Measurements from ENCODE around the gene BCL11B. TPM values are rescaled to one million over a fixed set of nuclear protein-coding genes. Genes with fewer than 3 reads are reported as not detected.

BCL11B gene
- total RNA-seq, 1 experiment from 2014 or later: 0.05 TPM

- no TSS peak for BruUV-seq (replicated peaks)
- TF ChIP-seq CTCF (IDR thresholded peaks at IDR 0.05; ENCODE audit: insufficient read depth in 1 of 2, low read depth in 1 of 2, low read length in 1 of 2, severe bottlenecking in 1 of 2, unreplicated experiment in 1 of 2): no peak
- ChIA-PET POLR2A (no interaction called here), CTCF (no interaction called here)
- no peak overlapping the region for H3K4me3 Mint-ChIP-seq (ENCODE audit: unreplicated experiment)
- Histone ChIP-seq H3K27me3 (replicated peaks; ENCODE audit: control insufficient read depth, insufficient read depth, low read length) (no peaks in the 10 kb centered on the region), H3K4me1 (no peaks in the 10 kb centered on the region), H3K36me3 (ENCODE audit: control insufficient read depth, insufficient read depth, low read length) (no peaks in the 10 kb centered on the region), H3K4me3 (ENCODE audit: low read depth, low read length) (no peak overlapping the region), H3K9me3 (no peaks in the 10 kb centered on the region)
- no peak for DNase-seq
- no peaks in the 10 kb centered on the region for H3K9me3 Mint-ChIP-seq (ENCODE audit: unreplicated experiment)
- H3K27ac Mint-ChIP-seq (ENCODE audit: unreplicated experiment): no peak overlapping the region
- intact Hi-C loops (cut with micrococcal nuclease; ENCODE audit: unreplicated experiment): no loop called here
- no peaks in the 10 kb centered on the region for H3K4me1 Mint-ChIP-seq (ENCODE audit: low read depth, unreplicated experiment)
- H3K36me3 Mint-ChIP-seq (ENCODE audit: insufficient read depth, unreplicated experiment): no peaks in the 10 kb centered on the region
- H3K27me3 Mint-ChIP-seq (ENCODE audit: insufficient read depth, unreplicated experiment): no peaks in the 10 kb centered on the region
Measured at GRCh38 chr14:99191395-99192027, 80.5 kb downstream of the BCL11B start.

- Histone ChIP-seq H3K27me3 (replicated peaks; ENCODE audit: control insufficient read depth, insufficient read depth, low read length) (no peaks in the 10 kb centered on the region), H3K9me3 (no peaks in the 10 kb centered on the region), H3K36me3 (ENCODE audit: control insufficient read depth, insufficient read depth, low read length) (no peaks in the 10 kb centered on the region), H3K4me1 (no peaks in the 10 kb centered on the region), H3K4me3 (ENCODE audit: low read depth, low read length) (no peak overlapping the region)
- BruUV-seq (replicated peaks): no TSS peak
- H3K4me1 Mint-ChIP-seq (ENCODE audit: low read depth, unreplicated experiment): no peaks in the 10 kb centered on the region
- ChIA-PET CTCF (no interaction called here), POLR2A (no interaction called here)
- intact Hi-C loops (cut with micrococcal nuclease; ENCODE audit: unreplicated experiment): no loop called here
- no peak overlapping the region for H3K4me3 Mint-ChIP-seq (ENCODE audit: unreplicated experiment)
- no peak for DNase-seq
- no peaks in the 10 kb centered on the region for H3K27me3 Mint-ChIP-seq (ENCODE audit: insufficient read depth, unreplicated experiment)
- H3K27ac Mint-ChIP-seq (ENCODE audit: unreplicated experiment): no peak overlapping the region
- H3K36me3 Mint-ChIP-seq (ENCODE audit: insufficient read depth, unreplicated experiment): no peaks in the 10 kb centered on the region
- TF ChIP-seq CTCF (IDR thresholded peaks at IDR 0.05; ENCODE audit: insufficient read depth in 1 of 2, low read depth in 1 of 2, low read length in 1 of 2, severe bottlenecking in 1 of 2, unreplicated experiment in 1 of 2): no peak
- no peaks in the 10 kb centered on the region for H3K9me3 Mint-ChIP-seq (ENCODE audit: unreplicated experiment)
Measured at GRCh38 chr14:99190696-99191394, 81.2 kb downstream of the BCL11B start.

- no peak overlapping the region for H3K27ac Mint-ChIP-seq (ENCODE audit: unreplicated experiment)
- Histone ChIP-seq H3K4me3 (ENCODE audit: low read depth, low read length) (no peak overlapping the region), H3K4me1 (no peaks in the 10 kb centered on the region), H3K36me3 (ENCODE audit: control insufficient read depth, insufficient read depth, low read length) (no peaks in the 10 kb centered on the region), H3K9me3 (no peaks in the 10 kb centered on the region), H3K27me3 (replicated peaks; ENCODE audit: control insufficient read depth, insufficient read depth, low read length) (no peaks in the 10 kb centered on the region)
- no peaks in the 10 kb centered on the region for H3K27me3 Mint-ChIP-seq (ENCODE audit: insufficient read depth, unreplicated experiment)
- POLR2A ChIA-PET: no interaction called here
- no peak for DNase-seq
- TF ChIP-seq CTCF (IDR thresholded peaks at IDR 0.05; ENCODE audit: insufficient read depth in 1 of 2, low read depth in 1 of 2, low read length in 1 of 2, severe bottlenecking in 1 of 2, unreplicated experiment in 1 of 2): no peak
- BruUV-seq (replicated peaks): no TSS peak
- intact Hi-C loops (cut with micrococcal nuclease; ENCODE audit: unreplicated experiment): no loop called here
- H3K4me3 Mint-ChIP-seq (ENCODE audit: unreplicated experiment): no peak overlapping the region
- no peaks in the 10 kb centered on the region for H3K9me3 Mint-ChIP-seq (ENCODE audit: unreplicated experiment)
- CTCF ChIA-PET: interaction anchor here (0.5 kb wide), 1 partner anchor 359 kb away, joined by 3 read pairs; no protein-coding TSS in a partner anchor
- H3K4me1 Mint-ChIP-seq (ENCODE audit: low read depth, unreplicated experiment): no peaks in the 10 kb centered on the region
- H3K36me3 Mint-ChIP-seq (ENCODE audit: insufficient read depth, unreplicated experiment): no peaks in the 10 kb centered on the region
Measured at GRCh38 chr14:99189201-99189801, 82.7 kb downstream of the BCL11B start.
